ENCODE data around the gene TNFRSF1A. TPM values are rescaled to one million over a fixed set of nuclear protein-coding genes. Genes with fewer than 3 reads are reported as not detected.

TNFRSF1A gene
- polyA plus RNA-seq, 1 donor from 2014 or later, result 4.5 TPM

DNA sequence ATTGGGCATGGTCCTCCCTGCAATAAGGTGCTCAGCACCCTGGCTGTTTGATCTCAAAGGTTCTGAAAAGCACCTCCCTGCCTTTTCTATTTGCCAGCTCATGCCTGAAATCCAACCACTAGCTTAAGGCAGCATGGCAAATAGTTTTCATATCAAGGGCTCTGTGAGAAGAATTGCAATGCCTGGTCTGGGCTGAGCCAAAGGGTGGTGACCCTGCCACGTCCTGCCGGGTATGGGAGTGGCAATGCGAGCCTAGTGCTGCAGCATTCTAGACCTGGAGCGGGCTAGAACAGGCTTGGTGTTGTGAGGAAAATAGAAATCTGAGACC is 35.8 kb upstream of the TNFRSF1A start:
- H3K4me2 ChIP-seq (ENCODE audit: low read length), result no peak overlapping the region
- no peak overlapping the region for H2AFZ ChIP-seq (ENCODE audit: low read depth, low read length)
- no peak overlapping the region for H3K27ac ChIP-seq (ENCODE audit: low read length)

DNA sequence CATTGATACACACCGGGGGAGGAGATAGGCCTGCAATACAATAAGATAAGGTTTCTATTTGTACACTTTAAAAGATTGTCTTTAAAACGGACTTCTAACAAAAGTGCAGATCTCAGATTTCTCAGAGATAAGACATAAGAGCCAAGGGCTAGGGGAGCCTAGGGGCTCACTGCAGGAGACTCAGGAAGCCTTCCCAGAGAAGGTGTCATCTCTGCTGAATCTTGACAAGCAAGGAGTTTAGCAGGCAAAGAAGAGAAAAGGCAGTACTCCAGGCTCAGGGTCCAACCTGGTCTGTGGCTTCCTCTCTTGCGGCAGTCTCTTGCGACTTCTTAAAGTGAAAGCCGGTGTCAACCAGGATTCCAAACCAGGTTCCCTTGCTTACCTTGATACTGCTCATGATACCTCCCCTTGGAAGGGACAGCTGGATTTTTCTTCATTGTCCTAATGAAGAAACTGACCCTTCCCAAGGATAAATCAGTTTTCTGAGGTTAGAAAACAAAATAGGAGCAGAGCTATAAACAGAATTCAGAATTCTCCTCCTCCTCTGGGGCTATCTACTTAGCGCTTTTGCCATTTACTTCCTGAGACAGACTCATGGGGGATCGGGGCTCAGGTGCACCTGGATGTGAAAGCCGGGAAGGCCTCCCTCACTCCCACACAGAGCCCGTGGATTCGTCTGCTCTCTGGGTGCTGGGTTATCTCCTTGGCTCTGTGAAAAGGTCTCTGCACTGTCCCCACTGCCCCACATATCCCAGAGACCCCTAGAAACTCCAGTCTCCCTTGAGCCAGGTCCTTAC is 35.2 kb upstream of the TNFRSF1A start:
- Histone ChIP-seq H2AFZ (ENCODE audit: low read depth, low read length) (no peak overlapping the region), H3K27me3 (ENCODE audit: insufficient read depth, low read depth, low read length) (no peaks in the 10 kb centered on the region), H3K4me2 (ENCODE audit: low read length) (no peak overlapping the region), H3K79me2 (replicated peaks; ENCODE audit: insufficient read depth, low read length) (no peaks in the 10 kb centered on the region), H3K9me2 (ENCODE audit: insufficient read depth, low read length) (no peaks in the 10 kb centered on the region), H3F3A (ENCODE audit: insufficient read depth, low read length, poor library complexity, severe bottlenecking) (no peaks in the 10 kb centered on the region), H3K4me3 (ENCODE audit: low read length) (no peak overlapping the region), H3K9me3 (ENCODE audit: low read length) (no peaks in the 10 kb centered on the region), H3K9ac (ENCODE audit: low read length) (no peak overlapping the region), H3K36me3 (ENCODE audit: insufficient read depth, low read length) (no peaks in the 10 kb centered on the region), H3K27ac (ENCODE audit: low read length) (no peak overlapping the region), H4K20me1 (ENCODE audit: insufficient read depth) (no peaks in the 10 kb centered on the region)
- TF ChIP-seq TAF1 (IDR thresholded peaks at IDR 0.05; ENCODE audit: low read depth) (no peak), EZH2 (IDR thresholded peaks at IDR 0.05; ENCODE audit: borderline replicate concordance, insufficient read depth, low read length, poor library complexity, severe bottlenecking) (no peak), EP300 (conservative IDR thresholded peaks at IDR 0.05; ENCODE audit: poor library complexity, severe bottlenecking) (no peak), MXI1 (conservative IDR thresholded peaks at IDR 0.05; ENCODE audit: poor library complexity, severe bottlenecking) (no peak), SMC3 (conservative IDR thresholded peaks at IDR 0.05; ENCODE audit: poor library complexity) (no peak), RAD21 (conservative IDR thresholded peaks at IDR 0.05) (no peak), POLR2AphosphoS5 (IDR thresholded peaks at IDR 0.05) (no peak)
- TF ChIP-seq, protein P1, sequence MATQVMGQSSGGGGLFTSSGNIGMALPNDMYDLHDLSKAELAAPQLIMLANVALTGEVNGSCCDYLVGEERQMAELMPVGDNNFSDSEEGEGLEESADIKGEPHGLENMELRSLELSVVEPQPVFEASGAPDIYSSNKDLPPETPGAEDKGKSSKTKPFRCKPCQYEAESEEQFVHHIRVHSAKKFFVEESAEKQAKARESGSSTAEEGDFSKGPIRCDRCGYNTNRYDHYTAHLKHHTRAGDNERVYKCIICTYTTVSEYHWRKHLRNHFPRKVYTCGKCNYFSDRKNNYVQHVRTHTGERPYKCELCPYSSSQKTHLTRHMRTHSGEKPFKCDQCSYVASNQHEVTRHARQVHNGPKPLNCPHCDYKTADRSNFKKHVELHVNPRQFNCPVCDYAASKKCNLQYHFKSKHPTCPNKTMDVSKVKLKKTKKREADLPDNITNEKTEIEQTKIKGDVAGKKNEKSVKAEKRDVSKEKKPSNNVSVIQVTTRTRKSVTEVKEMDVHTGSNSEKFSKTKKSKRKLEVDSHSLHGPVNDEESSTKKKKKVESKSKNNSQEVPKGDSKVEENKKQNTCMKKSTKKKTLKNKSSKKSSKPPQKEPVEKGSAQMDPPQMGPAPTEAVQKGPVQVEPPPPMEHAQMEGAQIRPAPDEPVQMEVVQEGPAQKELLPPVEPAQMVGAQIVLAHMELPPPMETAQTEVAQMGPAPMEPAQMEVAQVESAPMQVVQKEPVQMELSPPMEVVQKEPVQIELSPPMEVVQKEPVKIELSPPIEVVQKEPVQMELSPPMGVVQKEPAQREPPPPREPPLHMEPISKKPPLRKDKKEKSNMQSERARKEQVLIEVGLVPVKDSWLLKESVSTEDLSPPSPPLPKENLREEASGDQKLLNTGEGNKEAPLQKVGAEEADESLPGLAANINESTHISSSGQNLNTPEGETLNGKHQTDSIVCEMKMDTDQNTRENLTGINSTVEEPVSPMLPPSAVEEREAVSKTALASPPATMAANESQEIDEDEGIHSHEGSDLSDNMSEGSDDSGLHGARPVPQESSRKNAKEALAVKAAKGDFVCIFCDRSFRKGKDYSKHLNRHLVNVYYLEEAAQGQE (IDR thresholded peaks at IDR 0.05; ENCODE audit: borderline replicate concordance), result no peak
- TF ChIP-seq, protein P2, sequence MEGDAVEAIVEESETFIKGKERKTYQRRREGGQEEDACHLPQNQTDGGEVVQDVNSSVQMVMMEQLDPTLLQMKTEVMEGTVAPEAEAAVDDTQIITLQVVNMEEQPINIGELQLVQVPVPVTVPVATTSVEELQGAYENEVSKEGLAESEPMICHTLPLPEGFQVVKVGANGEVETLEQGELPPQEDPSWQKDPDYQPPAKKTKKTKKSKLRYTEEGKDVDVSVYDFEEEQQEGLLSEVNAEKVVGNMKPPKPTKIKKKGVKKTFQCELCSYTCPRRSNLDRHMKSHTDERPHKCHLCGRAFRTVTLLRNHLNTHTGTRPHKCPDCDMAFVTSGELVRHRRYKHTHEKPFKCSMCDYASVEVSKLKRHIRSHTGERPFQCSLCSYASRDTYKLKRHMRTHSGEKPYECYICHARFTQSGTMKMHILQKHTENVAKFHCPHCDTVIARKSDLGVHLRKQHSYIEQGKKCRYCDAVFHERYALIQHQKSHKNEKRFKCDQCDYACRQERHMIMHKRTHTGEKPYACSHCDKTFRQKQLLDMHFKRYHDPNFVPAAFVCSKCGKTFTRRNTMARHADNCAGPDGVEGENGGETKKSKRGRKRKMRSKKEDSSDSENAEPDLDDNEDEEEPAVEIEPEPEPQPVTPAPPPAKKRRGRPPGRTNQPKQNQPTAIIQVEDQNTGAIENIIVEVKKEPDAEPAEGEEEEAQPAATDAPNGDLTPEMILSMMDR (IDR thresholded peaks at IDR 0.05; ENCODE audit: poor library complexity, severe bottlenecking), result no peak

More for the DNA sequence above, 35.8 kb upstream of the TNFRSF1A start:
- H3K4me3 ChIP-seq (ENCODE audit: low read length), result no peak overlapping the region
- no peaks in the 10 kb centered on the region for H3K36me3 ChIP-seq (ENCODE audit: insufficient read depth, low read length)
- H3K9me3 ChIP-seq (ENCODE audit: low read length), result no peaks in the 10 kb centered on the region
- no peaks in the 10 kb centered on the region for H3K9me2 ChIP-seq (ENCODE audit: insufficient read depth, low read length)
- H4K20me1 ChIP-seq (ENCODE audit: insufficient read depth), result no peaks in the 10 kb centered on the region
- H3F3A ChIP-seq (ENCODE audit: insufficient read depth, low read length, poor library complexity, severe bottlenecking), result no peaks in the 10 kb centered on the region
- H3K9ac ChIP-seq (ENCODE audit: low read length), result no peak overlapping the region
- no peaks in the 10 kb centered on the region for H3K27me3 ChIP-seq (ENCODE audit: insufficient read depth, low read depth, low read length)
- no peaks in the 10 kb centered on the region for H3K79me2 ChIP-seq (replicated peaks; ENCODE audit: insufficient read depth, low read length)
- TF ChIP-seq, protein P1 (IDR thresholded peaks at IDR 0.05; ENCODE audit: borderline replicate concordance), result no peak
- TF ChIP-seq EZH2 (IDR thresholded peaks at IDR 0.05; ENCODE audit: borderline replicate concordance, insufficient read depth, low read length, poor library complexity, severe bottlenecking), result no peak
- TF ChIP-seq SMC3 (conservative IDR thresholded peaks at IDR 0.05; ENCODE audit: poor library complexity), result no peak
- TF ChIP-seq MXI1 (conservative IDR thresholded peaks at IDR 0.05; ENCODE audit: poor library complexity, severe bottlenecking), result no peak
- TF ChIP-seq TAF1 (IDR thresholded peaks at IDR 0.05; ENCODE audit: low read depth), result no peak
- no peak for TF ChIP-seq POLR2AphosphoS5 (IDR thresholded peaks at IDR 0.05)
- no peak for TF ChIP-seq RAD21 (conservative IDR thresholded peaks at IDR 0.05)
- TF ChIP-seq EP300 (conservative IDR thresholded peaks at IDR 0.05; ENCODE audit: poor library complexity, severe bottlenecking), result no peak
- TF ChIP-seq, protein P2 (IDR thresholded peaks at IDR 0.05; ENCODE audit: poor library complexity, severe bottlenecking), result no peak
